Activated naive CD4-positive, alpha-beta T cell treated with anti-CD3 and anti-CD28 coated beads, Interleukin-2, amount 50 U/mL, for 16 hours (primary cell): ENCODE measurements around the gene KCNG2.

Source experiments
- DNase-seq: peaks from one replicate; pipeline ENCODE4 v3.0.0-alpha.2; 2020

KCNG2 gene

DNA sequence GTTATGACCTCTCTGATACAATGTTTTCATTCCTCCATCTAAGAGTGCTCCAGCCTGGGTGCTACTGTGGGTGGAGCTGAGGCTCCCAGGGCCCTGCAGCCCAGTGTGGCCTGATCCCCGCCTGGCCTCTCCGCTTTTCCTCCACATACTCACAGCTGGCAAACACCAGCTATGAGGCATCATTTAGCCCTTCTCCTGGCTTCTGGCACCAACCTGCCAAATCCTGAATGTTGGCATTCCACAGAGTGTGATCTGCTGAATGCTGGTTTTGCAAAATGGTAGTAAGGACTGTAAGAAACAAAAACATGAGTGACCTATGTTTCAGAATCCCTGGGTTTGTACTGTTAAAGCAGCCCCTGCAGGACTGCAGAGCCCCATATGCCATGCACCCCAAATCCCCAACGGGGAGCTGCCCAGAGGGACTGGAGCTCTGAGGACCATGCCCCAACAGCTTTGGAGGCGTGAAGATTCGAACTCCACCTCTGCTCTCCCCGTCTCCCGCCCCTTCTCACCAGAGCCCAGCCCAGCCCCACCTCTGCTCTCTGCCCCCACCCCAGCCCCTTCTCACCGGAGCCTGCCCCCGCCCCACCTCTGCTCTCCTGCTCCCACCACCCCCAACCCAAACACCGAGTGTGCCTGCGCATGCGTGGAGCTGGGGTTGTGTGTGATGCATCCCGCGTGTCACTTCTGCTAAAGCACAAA lies 149.5 kb downstream of the KCNG2 start:
- no peak for DNase-seq

DNA sequence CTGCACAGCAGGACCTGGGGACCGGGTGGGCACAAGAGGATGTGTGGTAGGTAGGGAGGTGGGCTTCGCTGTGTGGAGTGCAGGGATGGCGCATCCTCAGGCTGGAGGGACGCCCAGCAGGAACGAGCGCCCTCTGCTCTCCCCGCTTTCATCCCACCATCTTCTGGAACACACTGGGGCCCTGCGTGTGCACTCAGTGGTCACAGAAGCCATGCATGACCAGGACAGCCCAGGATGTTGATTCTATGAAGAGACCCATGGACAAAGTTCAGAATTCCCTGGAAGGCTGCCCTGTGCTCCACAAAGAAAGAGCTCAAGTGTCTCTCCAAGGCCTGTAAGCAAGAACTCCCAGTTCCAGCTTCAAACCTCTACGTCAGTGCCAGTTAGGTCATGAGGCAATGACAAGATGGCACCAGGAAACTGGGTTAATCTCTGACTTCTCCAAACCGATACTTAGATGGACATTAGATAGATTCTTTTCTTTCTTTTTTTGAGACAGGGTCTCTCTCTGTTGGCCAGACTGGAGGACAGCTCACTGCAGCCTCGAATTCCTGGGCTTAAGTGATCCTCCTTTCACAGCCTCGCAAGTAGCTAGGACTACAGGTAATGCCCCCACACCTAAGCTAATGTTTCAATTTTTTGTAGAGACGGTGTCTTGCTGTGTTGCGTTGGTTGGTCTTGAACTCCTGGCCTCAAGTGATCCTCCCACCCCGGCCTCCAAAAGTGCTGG lies 150.3 kb downstream of the KCNG2 start:
- no peak for DNase-seq

DNA sequence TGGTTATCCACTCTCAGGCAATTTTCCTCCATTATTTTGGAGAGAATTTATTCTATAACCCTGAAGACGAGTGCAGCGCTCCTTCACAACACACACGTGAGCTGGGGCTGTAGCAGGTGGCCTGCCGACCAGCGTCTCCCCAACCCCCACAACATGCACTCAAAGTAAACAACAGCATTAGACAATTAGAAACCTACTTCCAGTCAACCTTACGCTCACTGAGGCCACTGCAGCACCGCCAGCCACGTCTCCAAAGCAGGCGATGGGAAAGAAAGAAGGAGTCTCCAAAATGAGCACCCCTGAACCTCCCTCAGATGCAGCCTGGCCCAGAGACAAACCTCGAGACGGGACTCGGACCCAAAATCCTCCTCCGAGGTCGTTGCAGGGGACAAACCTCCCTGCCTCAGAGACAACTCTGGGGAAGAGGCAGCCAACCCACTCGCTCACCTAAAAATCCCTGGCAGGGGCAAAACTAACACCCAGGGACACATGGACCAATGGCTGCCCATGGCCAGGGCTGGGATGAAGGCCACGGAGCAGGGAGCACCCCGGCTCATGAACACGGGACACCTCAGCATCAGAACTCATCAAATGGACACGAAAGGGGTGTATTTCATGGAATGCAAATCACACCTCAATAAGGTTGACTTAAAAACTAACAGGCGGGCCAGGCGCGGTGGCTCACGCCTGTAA lies 151.1 kb downstream of the KCNG2 start:
- no peak for DNase-seq
